Bronchial epithelial cell (primary cell): Measurements from ENCODE around the gene NAB2. TPM values are rescaled to one million over a fixed set of nuclear protein-coding genes. Genes with fewer than 3 reads are reported as not detected.
A peak's percentile ranks its signal among the peaks of the same experiment; 100 is the strongest.

ENCODE experiments used
- DNase-seq: peaks from one replicate; pipeline ENCODE4 v3.0.0-alpha.2; 2010; ENCODE audit warnings: low read depth
- FAIRE-seq: peaks from 2 replicates; lab custom pipeline; 2011; peaks lifted over from hg19 to GRCh38; lab: Jason Lieb, UNC
- H3K27me3 ChIP-seq: 2 replicates; pipeline ENCODE4 v1.5.1; 2011; ENCODE audit warnings: low read length; ENCODE audit not compliant: control insufficient read depth, insufficient read depth
- H3K36me3 ChIP-seq: 2 replicates; pipeline ENCODE4 v1.5.1; 2011; ENCODE audit warnings: low read length; ENCODE audit not compliant: control insufficient read depth, insufficient read depth
- H3K4me3 ChIP-seq: 2 replicates; pipeline ENCODE4 v1.5.1; 2011; ENCODE audit warnings: mild to moderate bottlenecking, low read depth, low read length, control low read depth
- total RNA-seq: library from RNA; depleted of rRNA; stranded (reverse); fragments of >200 nt; gene quantifications from 2 replicates; pipeline ENCODE4 v1.2.1, GENCODE V29; 2014
- TF ChIP-seq, protein P1 (sequence below): IDR thresholded peaks from 2 replicates; pipeline ENCODE4 v1.5.1; 2011; ENCODE audit warnings: mild to moderate bottlenecking, moderate library complexity, low read length, control low read depth, inconsistent platforms; ENCODE audit not compliant: insufficient read depth, severe bottlenecking

NAB2 gene, protein sequence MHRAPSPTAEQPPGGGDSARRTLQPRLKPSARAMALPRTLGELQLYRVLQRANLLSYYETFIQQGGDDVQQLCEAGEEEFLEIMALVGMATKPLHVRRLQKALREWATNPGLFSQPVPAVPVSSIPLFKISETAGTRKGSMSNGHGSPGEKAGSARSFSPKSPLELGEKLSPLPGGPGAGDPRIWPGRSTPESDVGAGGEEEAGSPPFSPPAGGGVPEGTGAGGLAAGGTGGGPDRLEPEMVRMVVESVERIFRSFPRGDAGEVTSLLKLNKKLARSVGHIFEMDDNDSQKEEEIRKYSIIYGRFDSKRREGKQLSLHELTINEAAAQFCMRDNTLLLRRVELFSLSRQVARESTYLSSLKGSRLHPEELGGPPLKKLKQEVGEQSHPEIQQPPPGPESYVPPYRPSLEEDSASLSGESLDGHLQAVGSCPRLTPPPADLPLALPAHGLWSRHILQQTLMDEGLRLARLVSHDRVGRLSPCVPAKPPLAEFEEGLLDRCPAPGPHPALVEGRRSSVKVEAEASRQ
- 33.0 and 40.5 TPM in 2 replicates for total RNA-seq

DNA sequence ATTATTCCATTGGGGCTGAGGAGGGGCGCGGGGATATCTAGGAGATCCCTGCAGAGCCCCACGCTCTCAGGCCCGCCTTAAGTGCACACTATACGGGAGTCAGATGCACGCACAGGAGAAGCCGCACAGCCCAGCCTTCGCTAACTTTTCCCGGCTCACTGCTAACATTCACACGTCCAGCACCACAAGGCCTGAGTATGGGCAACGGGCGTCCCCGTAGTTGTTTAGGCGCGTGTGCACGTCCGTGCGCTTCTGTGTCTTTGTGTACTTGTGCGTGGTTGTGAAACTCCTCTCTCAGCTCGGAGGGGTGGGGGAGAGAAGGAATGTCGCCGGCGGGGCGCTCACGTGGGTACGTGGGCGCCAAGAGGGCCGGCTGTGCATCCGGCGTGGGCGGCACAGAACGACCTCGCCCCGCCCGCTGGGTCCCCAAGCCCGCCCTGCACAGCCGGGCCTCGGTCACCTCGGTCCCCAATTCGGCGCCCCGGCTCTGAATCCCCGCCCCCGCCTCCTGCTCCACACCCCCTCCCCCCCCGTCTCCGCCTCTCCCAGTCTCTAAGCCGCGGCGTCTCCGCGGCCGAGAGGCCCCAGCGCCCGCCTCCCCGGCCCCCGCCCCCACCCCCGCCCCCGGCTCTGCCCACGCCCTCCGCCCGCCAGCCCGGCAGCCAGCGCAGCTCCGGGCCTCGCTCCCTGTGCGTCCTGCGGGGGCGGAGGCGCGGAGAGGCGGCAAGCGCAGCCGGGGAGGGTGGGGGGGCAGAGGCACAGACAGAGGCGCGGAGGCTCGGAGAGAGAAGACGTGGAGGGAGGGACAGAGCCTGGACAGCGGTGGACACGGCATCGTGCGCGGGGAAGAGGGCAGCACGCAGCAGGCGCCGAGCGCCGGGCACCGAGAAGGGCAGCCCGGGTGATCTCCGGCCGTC, at the start of gene NAB2:
TSS of gene NAB2 (plus strand) at position 761 of the 917 bp plus-strand sequence. CDS start 158 bp downstream, outside the sequence.
- TF ChIP-seq, protein P1, sequence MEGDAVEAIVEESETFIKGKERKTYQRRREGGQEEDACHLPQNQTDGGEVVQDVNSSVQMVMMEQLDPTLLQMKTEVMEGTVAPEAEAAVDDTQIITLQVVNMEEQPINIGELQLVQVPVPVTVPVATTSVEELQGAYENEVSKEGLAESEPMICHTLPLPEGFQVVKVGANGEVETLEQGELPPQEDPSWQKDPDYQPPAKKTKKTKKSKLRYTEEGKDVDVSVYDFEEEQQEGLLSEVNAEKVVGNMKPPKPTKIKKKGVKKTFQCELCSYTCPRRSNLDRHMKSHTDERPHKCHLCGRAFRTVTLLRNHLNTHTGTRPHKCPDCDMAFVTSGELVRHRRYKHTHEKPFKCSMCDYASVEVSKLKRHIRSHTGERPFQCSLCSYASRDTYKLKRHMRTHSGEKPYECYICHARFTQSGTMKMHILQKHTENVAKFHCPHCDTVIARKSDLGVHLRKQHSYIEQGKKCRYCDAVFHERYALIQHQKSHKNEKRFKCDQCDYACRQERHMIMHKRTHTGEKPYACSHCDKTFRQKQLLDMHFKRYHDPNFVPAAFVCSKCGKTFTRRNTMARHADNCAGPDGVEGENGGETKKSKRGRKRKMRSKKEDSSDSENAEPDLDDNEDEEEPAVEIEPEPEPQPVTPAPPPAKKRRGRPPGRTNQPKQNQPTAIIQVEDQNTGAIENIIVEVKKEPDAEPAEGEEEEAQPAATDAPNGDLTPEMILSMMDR, result no peak
- peaks cover 21% of the 10 kb centered on the region for H3K36me3 ChIP-seq
- DNase-seq (peak; percentile 88), FAIRE-seq (no peak)
- peak within 1 kb of the TSS; percentile 57 for H3K4me3 ChIP-seq
- H3K27me3 ChIP-seq, result no peaks in the 10 kb centered on the region

DNA sequence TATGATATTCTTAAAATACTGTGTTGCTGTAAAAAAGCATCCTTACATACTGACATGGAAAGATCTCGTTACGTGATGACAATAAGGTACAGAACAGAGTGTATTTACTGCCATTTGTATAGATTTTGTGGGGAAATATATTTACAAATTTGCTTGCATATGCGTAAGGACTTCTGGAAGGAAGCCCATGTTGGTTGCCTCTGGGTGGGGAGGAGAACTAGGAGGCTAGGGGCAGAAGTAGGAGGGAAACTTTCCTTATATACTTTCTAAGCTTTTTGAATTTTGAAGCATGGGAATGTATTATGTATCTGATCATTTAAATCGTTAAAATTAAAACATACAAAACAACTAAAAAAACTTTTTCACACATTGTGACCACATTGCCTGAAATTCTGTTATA, 48.7 kb upstream of the NAB2 start:
- Histone ChIP-seq H3K27me3 (peaks cover 5% of the 10 kb centered on the region), H3K4me3 (no peak overlapping the region), H3K36me3 (no peaks in the 10 kb centered on the region)
- DNase-seq (no peak), FAIRE-seq (no peak)
- TF ChIP-seq, protein P1, result no peak

DNA sequence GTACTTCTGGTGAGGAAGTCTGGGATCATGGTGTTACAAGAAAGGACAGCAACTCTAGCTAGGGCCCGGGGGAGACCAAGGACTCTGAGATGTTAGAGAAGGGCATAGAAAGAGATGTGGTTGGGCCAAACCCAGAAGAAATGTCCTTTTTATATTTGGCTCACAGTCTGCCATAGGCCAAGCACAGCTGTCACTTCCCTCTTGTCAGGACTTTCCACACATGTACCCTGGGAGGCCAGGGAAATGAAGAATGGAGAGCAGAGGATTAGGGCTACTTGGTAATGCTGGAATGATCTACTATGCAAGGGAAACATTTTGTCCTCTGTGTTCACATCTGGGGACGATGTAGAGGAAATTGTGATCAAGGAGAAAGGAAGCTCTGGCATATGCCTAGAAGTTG, 48.2 kb upstream of the NAB2 start:
- Histone ChIP-seq H3K36me3 (no peaks in the 10 kb centered on the region), H3K27me3 (peaks cover 5% of the 10 kb centered on the region), H3K4me3 (no peak overlapping the region)
- TF ChIP-seq, protein P1, result no peak
- no peak for DNase-seq
- FAIRE-seq, result no peak

DNA sequence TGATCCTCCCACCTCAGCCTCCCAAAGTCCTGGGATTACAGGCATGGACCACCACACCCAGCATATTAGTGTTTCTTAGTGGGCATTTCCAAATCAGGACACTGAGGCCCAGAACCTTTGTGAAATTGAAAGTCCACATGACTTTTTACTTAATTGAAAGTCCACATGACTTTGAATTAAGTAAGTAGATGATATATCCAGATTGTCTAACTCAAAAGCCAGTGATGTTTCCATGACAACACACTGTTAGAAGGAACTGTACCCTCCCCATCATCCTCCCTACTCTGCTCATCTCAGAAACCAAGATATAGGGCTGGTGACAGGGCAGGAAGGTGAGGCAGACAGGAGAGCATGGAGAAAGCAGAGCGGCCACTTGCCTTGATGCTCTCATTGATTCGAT, 46.2 kb upstream of the NAB2 start:
- peaks cover 10% of the 10 kb centered on the region for H3K27me3 ChIP-seq

DNA sequence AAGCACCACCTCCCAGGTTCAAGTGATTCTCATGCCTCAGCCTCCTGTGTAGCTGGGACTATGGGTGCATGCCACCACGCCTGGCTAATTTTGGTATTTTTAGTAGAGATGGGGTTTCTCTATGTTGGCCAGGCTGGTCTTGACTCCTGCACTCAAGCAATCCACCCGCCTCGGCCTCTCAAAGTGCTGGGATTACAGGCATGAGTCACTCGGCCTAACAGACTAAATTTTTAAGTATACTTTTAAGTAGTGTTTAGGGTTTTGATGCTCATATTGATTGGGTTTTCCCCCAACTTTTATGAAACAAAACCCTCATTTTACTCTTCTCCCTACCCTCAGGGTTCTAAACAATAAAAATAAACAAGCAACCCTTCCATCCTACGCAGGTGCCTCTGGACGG, 44.4 kb upstream of the NAB2 start:
- FAIRE-seq, result no peak
- TF ChIP-seq, protein P1, result no peak
- no peak for DNase-seq
- H3K36me3 ChIP-seq, result no peaks in the 10 kb centered on the region
- no peak overlapping the region for H3K4me3 ChIP-seq
- H3K27me3 ChIP-seq, result peaks cover 10% of the 10 kb centered on the region

More for the DNA sequence above, 46.2 kb upstream of the NAB2 start:
- TF ChIP-seq, protein P1, result no peak
- FAIRE-seq (no peak), DNase-seq (no peak)
- no peaks in the 10 kb centered on the region for H3K36me3 ChIP-seq
- no peak overlapping the region for H3K4me3 ChIP-seq
